HG02759 (cell line): ENCODE measurements around the gene PUM2.

Source experiments
- ATAC-seq: cut with Tn5 transposase; IDR thresholded peaks from one replicate; pipeline ENCODE4 v1.9.1; 2021; ENCODE audit warnings: mild to moderate bottlenecking, moderate library complexity; ENCODE audit not compliant: unreplicated experiment

The PUM2 gene

DNA sequence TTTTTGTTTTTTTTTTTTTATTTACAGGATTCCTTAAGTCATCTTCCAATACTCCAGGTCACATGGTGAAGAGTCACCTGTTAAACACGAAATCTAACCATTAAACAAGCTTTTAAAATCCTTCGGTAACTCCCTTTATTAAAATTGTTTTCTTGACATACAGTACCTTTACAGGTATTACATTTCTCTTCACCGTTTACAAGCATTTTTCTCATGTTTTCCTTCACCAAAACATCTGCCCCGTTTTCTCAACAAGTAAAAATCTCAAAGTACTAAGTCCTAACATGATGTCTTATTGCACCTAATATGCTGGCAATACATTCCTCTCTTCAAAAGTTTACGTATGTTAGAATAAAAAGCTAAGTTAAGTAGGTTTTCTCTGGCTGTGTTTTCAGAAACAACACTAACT lies 1.1 kb downstream of the PUM2 start:
- ATAC-seq, result no peak

GRCh38 chr2:20348542-20348941 lies 2.1 kb downstream of the PUM2 start:
- no peak for ATAC-seq

GRCh38 chr2:20346565-20347381 lies 3.9 kb downstream of the PUM2 start:
- no peak for ATAC-seq

GRCh38 chr2:20343128-20343527 lies 7.5 kb downstream of the PUM2 start:
- ATAC-seq, result no peak

GRCh38 chr2:20339012-20339411 lies 11.6 kb downstream of the PUM2 start:
- no peak for ATAC-seq

- ATAC-seq, result no peak
Observed at GRCh38 chr2:20334605-20335203, 15.9 kb downstream of the PUM2 start.

GRCh38 chr2:20333738-20334137 lies 16.9 kb downstream of the PUM2 start:
- peak; percentile 58 for ATAC-seq

DNA sequence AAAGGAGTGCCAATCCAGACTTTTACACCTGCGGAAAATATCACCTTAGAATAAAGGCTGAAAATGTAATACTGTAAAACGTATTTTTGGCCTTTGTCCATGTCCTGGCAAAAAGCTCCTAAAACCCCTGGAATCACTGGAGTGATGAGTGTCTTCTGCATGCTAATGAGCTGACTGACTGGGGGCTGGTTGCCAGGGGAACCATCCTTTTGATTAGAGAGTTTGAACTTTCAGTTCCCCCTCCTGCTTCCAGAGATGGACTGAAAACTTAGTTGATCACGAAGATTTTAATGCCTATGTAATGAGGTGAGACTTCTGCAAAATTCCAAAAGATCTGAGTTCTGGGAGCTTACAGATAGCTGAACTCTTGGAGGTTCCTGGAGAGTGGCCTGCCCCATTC lies 20.5 kb downstream of the PUM2 start:
- no peak for ATAC-seq

DNA sequence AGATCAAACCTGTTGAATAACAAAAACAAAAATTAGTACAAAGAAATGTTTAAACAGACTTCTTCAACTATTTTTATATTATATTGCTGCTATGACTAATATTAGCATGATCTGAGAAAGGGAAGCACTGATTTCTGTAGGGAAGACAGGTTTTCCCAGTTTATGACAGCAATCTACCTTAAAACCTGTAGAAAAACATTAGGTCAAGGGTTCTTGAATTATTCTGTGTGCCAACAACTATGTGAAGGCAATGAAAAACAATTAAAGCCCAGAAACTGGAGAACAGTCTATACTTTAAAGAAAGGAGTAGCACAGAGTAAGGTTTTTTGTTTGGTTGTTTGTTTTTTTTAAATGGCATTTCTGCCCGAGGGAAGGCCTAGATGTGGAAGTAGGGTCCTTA lies 23.3 kb downstream of the PUM2 start:
- ATAC-seq, result no peak

DNA sequence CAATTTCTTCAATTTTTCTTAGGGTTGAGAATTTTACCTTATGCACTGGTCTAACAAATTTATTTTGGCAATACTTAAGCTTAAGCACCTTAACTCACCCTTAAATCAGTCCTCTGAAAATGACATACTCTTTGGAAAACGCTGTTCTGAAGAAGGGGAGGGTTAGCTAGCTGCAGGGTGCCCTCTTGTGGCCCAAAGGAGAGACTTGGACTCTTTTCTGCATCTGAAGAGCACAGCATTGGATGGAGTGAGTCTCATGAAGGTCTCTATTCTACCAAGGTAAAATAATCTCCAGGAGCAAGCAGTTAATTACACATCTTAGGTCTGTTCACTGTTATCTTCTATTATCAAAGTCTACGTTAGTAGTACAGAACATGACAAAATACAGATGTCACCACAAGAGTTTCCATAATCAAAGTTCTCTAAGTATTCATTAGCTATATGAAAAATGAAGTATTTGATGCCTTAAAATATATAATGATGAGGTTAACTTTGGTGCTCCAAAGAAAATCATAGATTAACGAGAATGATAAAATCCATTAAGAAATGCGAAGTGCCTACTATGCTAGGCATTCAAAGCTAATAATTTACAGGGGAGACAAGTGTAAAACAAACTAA lies 24.4 kb downstream of the PUM2 start:
- peak; percentile 68 for ATAC-seq

- ATAC-seq, result no peak
Observed at GRCh38 chr2:20322527-20323300, 27.9 kb downstream of the PUM2 start.

GRCh38 chr2:20317690-20318089 lies 33.0 kb downstream of the PUM2 start:
- no peak for ATAC-seq

DNA sequence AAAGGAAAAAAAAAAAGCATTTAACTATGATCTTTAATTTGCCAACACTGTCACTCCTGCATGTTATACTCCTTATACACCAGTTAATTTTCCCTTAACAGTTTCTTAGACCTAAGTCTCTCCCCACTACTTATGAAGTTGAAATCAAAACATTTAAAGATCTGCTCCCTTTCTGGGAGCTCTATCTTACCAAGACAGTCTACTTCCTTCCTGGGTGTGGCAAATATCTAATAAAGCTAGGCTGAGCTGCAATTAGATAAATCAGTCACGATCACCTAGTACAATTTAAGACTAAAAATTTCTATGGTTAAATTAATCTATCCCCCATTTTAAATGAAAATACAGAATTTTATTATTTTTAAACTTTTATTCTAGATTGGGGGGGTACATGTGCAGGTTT lies 33.4 kb downstream of the PUM2 start:
- ATAC-seq, result no peak

GRCh38 chr2:20314562-20315501 lies 35.8 kb downstream of the PUM2 start:
- ATAC-seq, result no peak

GRCh38 chr2:20313659-20314058 lies 37.0 kb downstream of the PUM2 start:
- no peak for ATAC-seq

GRCh38 chr2:20309001-20309400 lies 41.6 kb downstream of the PUM2 start:
- ATAC-seq, result no peak

GRCh38 chr2:20307311-20307710 lies 43.3 kb downstream of the PUM2 start:
- ATAC-seq, result no peak

GRCh38 chr2:20304411-20304810 lies 46.2 kb downstream of the PUM2 start:
- no peak for ATAC-seq

- no peak for ATAC-seq
Observed at GRCh38 chr2:20303966-20304365, 46.7 kb downstream of the PUM2 start.

GRCh38 chr2:20302019-20302418 lies 48.6 kb downstream of the PUM2 start:
- ATAC-seq, result no peak
